ENCODE results near the gene TRPM3.

GRCh38 chr9:71052287-71052686 is 69.1 kb downstream of the TRPM3 start:
- TF ChIP-seq ZFP30 (CRISPR knock-in tag; IDR thresholded peaks at IDR 0.05), result no peak
- no peak for TF ChIP-seq ZNF70 (CRISPR knock-in tag; IDR thresholded peaks at IDR 0.05)
- TF ChIP-seq TOX (CRISPR knock-in tag; IDR thresholded peaks at IDR 0.05; ENCODE audit: borderline replicate concordance), result no peak
- TF ChIP-seq PATZ1 (CRISPR knock-in tag; IDR thresholded peaks at IDR 0.05; ENCODE audit: borderline replicate concordance), result no peak
- no peak for TF ChIP-seq RARB (CRISPR knock-in tag; IDR thresholded peaks at IDR 0.05)
- TF ChIP-seq CREB5 (CRISPR knock-in tag; IDR thresholded peaks at IDR 0.05; ENCODE audit: low read depth), result no peak
- TF ChIP-seq TSHZ2 (CRISPR knock-in tag; IDR thresholded peaks at IDR 0.05), result no peak
- no peak for TF ChIP-seq TCF4 (CRISPR knock-in tag; IDR thresholded peaks at IDR 0.05; ENCODE audit: borderline replicate concordance)
- no peak for TF ChIP-seq ZFP3 (CRISPR knock-in tag; IDR thresholded peaks at IDR 0.05)

Data from SK-N-SH treated with all-trans-retinoic acid at 6 μM for 48 hours (cell line).